ENCODE data around the gene CORO2A.

GRCh38 chr9:98124637-98125426 lies 67.6 kb downstream of the CORO2A start:
- no peak for TF ChIP-seq CTCF (IDR thresholded peaks at IDR 0.05; ENCODE audit: extremely low read depth in 1 of 2, insufficient read depth in 1 of 2, low read depth in 1 of 2, low read length in 2 of 2)
- no peak for TF ChIP-seq GATA2 (IDR thresholded peaks at IDR 0.05; ENCODE audit: insufficient read depth, insufficient read length, low read depth, low read length)
- no peak for TF ChIP-seq POLR2A (IDR thresholded peaks at IDR 0.05; ENCODE audit: low read depth, low read length)
- TF ChIP-seq EZH2 (IDR thresholded peaks at IDR 0.05; ENCODE audit: borderline replicate concordance, low read depth, low read length, severe bottlenecking) = no peak
- TF ChIP-seq MAX (IDR thresholded peaks at IDR 0.05; ENCODE audit: insufficient read depth, insufficient read length) = no peak
- TF ChIP-seq JUN (IDR thresholded peaks at IDR 0.05; ENCODE audit: borderline replicate concordance, insufficient read depth, insufficient read length, low read depth) = no peak
